B cell (primary cell): ENCODE data around the gene MGAT4C.

Source experiments
- EZH2 ChIP-seq: IDR thresholded peaks from 2 replicates; pipeline ENCODE4 v1.6.1; 2012; ENCODE audit warnings: borderline replicate concordance, low read depth, mild to moderate bottlenecking, moderate library complexity, low read length; ENCODE audit not compliant: insufficient read depth, poor library complexity, severe bottlenecking
- TF ChIP-seq, protein P1 (sequence below): fragments of 200-600 bp; IDR thresholded peaks from one replicate; pipeline ENCODE4 v1.8.0; 2022; ENCODE audit warnings: antibody characterized with exemption, mild to moderate bottlenecking

GRCh38 chr12:86275356-86275755 is 19.2 kb upstream of the MGAT4C start:
- TF ChIP-seq, protein P1, sequence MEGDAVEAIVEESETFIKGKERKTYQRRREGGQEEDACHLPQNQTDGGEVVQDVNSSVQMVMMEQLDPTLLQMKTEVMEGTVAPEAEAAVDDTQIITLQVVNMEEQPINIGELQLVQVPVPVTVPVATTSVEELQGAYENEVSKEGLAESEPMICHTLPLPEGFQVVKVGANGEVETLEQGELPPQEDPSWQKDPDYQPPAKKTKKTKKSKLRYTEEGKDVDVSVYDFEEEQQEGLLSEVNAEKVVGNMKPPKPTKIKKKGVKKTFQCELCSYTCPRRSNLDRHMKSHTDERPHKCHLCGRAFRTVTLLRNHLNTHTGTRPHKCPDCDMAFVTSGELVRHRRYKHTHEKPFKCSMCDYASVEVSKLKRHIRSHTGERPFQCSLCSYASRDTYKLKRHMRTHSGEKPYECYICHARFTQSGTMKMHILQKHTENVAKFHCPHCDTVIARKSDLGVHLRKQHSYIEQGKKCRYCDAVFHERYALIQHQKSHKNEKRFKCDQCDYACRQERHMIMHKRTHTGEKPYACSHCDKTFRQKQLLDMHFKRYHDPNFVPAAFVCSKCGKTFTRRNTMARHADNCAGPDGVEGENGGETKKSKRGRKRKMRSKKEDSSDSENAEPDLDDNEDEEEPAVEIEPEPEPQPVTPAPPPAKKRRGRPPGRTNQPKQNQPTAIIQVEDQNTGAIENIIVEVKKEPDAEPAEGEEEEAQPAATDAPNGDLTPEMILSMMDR: no peak
- no peak for TF ChIP-seq EZH2
